Peyer's patch (tissue), 4 donors: ENCODE results near the gene COL20A1. TPM values are rescaled to one million over a fixed set of nuclear protein-coding genes. Genes with fewer than 3 reads are reported as not detected.

Source experiments
- DNase-seq, 3 donors: peaks; one replicate each; pipeline ENCODE4 v3.0.0-alpha.2; 2017 to 2019
- H3K27ac ChIP-seq, 4 donors: fragments of 200-600 bp; sonication (generic); one replicate each; pipeline ENCODE4 v1.5.1; 2016 to 2019
- H3K27me3 ChIP-seq, 2 donors: fragments of 200-600 bp; sonication (generic); one replicate each; pipeline ENCODE4 v1.5.1; 2019
- H3K36me3 ChIP-seq, 3 donors: fragments of 200-600 bp; sonication (generic); one replicate each; pipeline ENCODE4 v1.5.1; 2016 to 2019
- H3K4me1 ChIP-seq, 4 donors: fragments of 200-600 bp; sonication (generic); one replicate each; pipeline ENCODE4 v1.5.1; 2016 to 2019
- H3K4me3 ChIP-seq, 4 donors: fragments of 200-600 bp; sonication (generic); 1 replicate in 3 of 4; 2 replicates in 1 of 4; pipeline ENCODE4 v1.5.1; 2016 to 2019; ENCODE audit warnings: mild to moderate bottlenecking in 1 of 4
- H3K9me3 ChIP-seq, 4 donors: fragments of 200-600 bp; sonication (generic); one replicate each; pipeline ENCODE4 v1.5.1; 2016 to 2019; ENCODE audit warnings: mild to moderate bottlenecking in 1 of 4
- POLR2A ChIP-seq, 2 donors: fragments of 450-650 bp; IDR thresholded peaks; one replicate each; pipeline ENCODE4 v1.5.1; 2017; ENCODE audit warnings: antibody characterized with exemption in 2 of 2, mild to moderate bottlenecking in 2 of 2, moderate library complexity in 2 of 2
- total RNA-seq, 4 donors: library from RNA; depleted of rRNA; stranded (reverse); fragments of >200 nt; gene quantifications; one replicate each; pipeline ENCODE4 v1.1.0, GENCODE V29; 2016
- TF ChIP-seq, protein P1 (sequence below), 6 experiments: fragments of 450-650 bp in 4 of 6; fragments of 200-600 bp in 2 of 6; sonication (generic) in 1 of 6; IDR thresholded peaks; one replicate each; pipeline ENCODE4 v1.5.1; 2017 to 2019; ENCODE audit warnings: antibody characterized with exemption in 6 of 6, mild to moderate bottlenecking in 3 of 6, moderate library complexity in 1 of 6

Gene COL20A1
- total RNA-seq, 4 donors from 2014 or later, result not detected

DNA sequence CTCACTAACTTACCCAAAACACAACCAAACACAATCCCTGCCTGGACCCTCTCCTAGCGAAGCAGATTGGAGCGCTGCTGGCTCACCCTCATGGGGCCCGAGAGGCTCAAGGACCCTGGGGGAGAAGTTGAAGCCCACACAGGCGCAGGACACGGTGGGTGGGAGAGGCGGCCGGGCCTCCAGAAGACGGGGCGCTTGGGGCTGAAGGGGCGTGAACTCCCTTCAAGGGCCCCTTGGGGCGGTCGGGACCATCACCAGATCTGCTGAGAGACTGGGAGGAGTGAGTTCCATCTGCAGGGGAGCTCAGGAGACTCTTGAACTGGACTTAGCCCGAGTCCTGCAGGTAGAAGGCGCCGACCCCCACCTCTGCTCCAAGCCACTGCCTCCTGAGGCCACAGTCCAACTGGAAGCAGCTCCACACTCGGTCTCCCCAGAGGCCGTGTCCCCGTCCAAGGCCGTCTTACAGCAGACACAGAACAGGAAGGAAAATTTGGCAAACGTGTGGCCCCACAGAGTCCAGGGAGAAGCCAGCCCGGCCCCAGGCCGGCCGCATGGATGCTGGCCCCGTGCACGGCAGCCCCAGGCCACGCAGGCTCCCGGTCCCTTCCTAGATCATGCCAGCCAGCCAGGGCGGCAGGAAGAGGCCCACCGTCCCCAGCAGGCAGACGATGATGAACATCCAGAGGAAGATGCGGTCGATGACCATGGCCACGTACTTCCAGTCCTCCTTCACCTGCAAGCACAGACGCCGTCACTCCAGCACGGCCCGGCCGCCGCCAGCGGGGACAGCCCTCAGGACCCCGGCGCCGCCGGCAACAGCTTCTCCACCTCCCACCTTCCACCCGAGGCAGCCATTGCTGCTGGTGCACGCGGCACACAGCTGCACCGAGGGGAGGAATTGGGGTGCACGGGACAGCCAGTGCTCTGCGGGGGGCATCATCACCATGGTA is 53.4 kb downstream of the COL20A1 start:
- no peak overlapping the region for H3K27ac ChIP-seq
- H3K4me1 ChIP-seq, result no peaks in the 10 kb centered on the region
- no peak overlapping the region for H3K4me3 ChIP-seq
- no peaks in the 10 kb centered on the region for H3K36me3 ChIP-seq
- H3K27me3 ChIP-seq, result no peaks in the 10 kb centered on the region
- DNase-seq, result no peak
- TF ChIP-seq, protein P1, sequence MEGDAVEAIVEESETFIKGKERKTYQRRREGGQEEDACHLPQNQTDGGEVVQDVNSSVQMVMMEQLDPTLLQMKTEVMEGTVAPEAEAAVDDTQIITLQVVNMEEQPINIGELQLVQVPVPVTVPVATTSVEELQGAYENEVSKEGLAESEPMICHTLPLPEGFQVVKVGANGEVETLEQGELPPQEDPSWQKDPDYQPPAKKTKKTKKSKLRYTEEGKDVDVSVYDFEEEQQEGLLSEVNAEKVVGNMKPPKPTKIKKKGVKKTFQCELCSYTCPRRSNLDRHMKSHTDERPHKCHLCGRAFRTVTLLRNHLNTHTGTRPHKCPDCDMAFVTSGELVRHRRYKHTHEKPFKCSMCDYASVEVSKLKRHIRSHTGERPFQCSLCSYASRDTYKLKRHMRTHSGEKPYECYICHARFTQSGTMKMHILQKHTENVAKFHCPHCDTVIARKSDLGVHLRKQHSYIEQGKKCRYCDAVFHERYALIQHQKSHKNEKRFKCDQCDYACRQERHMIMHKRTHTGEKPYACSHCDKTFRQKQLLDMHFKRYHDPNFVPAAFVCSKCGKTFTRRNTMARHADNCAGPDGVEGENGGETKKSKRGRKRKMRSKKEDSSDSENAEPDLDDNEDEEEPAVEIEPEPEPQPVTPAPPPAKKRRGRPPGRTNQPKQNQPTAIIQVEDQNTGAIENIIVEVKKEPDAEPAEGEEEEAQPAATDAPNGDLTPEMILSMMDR (IDR thresholded peaks at IDR 0.05), result no peak
- no peak for TF ChIP-seq POLR2A (IDR thresholded peaks at IDR 0.05)
- H3K9me3 ChIP-seq, result no peaks in the 10 kb centered on the region

- no peaks in the 10 kb centered on the region for H3K4me1 ChIP-seq
- no peak overlapping the region for H3K4me3 ChIP-seq
- TF ChIP-seq, protein P1 (IDR thresholded peaks at IDR 0.05), result no peak
- H3K27ac ChIP-seq, result no peak overlapping the region
- H3K27me3 ChIP-seq, result no peaks in the 10 kb centered on the region
- no peaks in the 10 kb centered on the region for H3K36me3 ChIP-seq
- no peaks in the 10 kb centered on the region for H3K9me3 ChIP-seq
- DNase-seq, result no peak
These were observed 54.2 kb downstream of the COL20A1 start for GRCh38 chr20:63347081-63347741.

GRCh38 chr20:63347950-63348827 is 55.2 kb downstream of the COL20A1 start:
- TF ChIP-seq POLR2A (IDR thresholded peaks at IDR 0.05), result no peak
- TF ChIP-seq, protein P1 (IDR thresholded peaks at IDR 0.05), result no peak
- DNase-seq, result no peak
- H3K4me3 ChIP-seq, result no peak overlapping the region
- no peaks in the 10 kb centered on the region for H3K4me1 ChIP-seq
- no peaks in the 10 kb centered on the region for H3K36me3 ChIP-seq
- no peaks in the 10 kb centered on the region for H3K9me3 ChIP-seq
- no peaks in the 10 kb centered on the region for H3K27me3 ChIP-seq
- H3K27ac ChIP-seq, result no peak overlapping the region

- Histone ChIP-seq H3K4me3 (no peak overlapping the region), H3K36me3 (no peaks in the 10 kb centered on the region), H3K27me3 (no peaks in the 10 kb centered on the region), H3K4me1 (no peaks in the 10 kb centered on the region), H3K9me3 (no peaks in the 10 kb centered on the region), H3K27ac (no peak overlapping the region)
- TF ChIP-seq, protein P1 (IDR thresholded peaks at IDR 0.05), result no peak
- no peak for DNase-seq
These were observed 56.0 kb downstream of the COL20A1 start for GRCh38 chr20:63348828-63349515.

GRCh38 chr20:63349516-63349895 is 56.5 kb downstream of the COL20A1 start:
- TF ChIP-seq, protein P1 (IDR thresholded peaks at IDR 0.05), result no peak
- no peak for TF ChIP-seq POLR2A (IDR thresholded peaks at IDR 0.05)
- H3K27me3 ChIP-seq, result no peaks in the 10 kb centered on the region

More at GRCh38 chr20:63349516-63349895, 56.5 kb downstream of the COL20A1 start:
- Histone ChIP-seq H3K4me1 (no peaks in the 10 kb centered on the region), H3K36me3 (no peaks in the 10 kb centered on the region), H3K9me3 (no peaks in the 10 kb centered on the region), H3K4me3 (no peak overlapping the region), H3K27ac (no peak overlapping the region)
- no peak for DNase-seq
